A673 (cell line): ENCODE measurements around the gene EYA4. TPM values are rescaled to one million over a fixed set of nuclear protein-coding genes. Genes with fewer than 3 reads are reported as not detected.

Experiments
- BruUV-seq: library from RNA; stranded (reverse); fragments of 400-500 nt; replicated peaks from 2 replicates; lab custom pipeline; 2021; lab: Mats Ljungman, UMichigan
- CTCF ChIA-PET: fragments of 300-600 bp; sonication (Branson Sonifier 250); formaldehyde crosslinking; loops from one replicate; lab custom pipeline; 2022; ENCODE audit warnings: antibody characterized with exemption; lab: Charles Lee
- POLR2A ChIA-PET: fragments of 300-600 bp; sonication (Branson Sonifier 250); formaldehyde crosslinking; loops from one replicate; lab custom pipeline; 2022; ENCODE audit warnings: antibody characterized with exemption; ENCODE audit not compliant: low non-redundant PET; lab: Charles Lee
- DNase-seq: peaks from one replicate; pipeline ENCODE4 v3.0.0-alpha.2; 2015; ENCODE audit warnings: low spot score
- H3K27ac ChIP-seq: fragments of 200-600 bp; sonication (generic); 2 replicates; pipeline ENCODE4 v1.5.1; 2016; ENCODE audit warnings: mixed run types, low read depth, mild to moderate bottlenecking, mixed read lengths, antibody characterized with exemption, low read length; ENCODE audit not compliant: poor library complexity, severe bottlenecking
- H3K27me3 ChIP-seq: fragments of 200-600 bp; sonication (generic); replicated peaks from 2 replicates; pipeline ENCODE4 v1.6.1; 2017; ENCODE audit warnings: mixed run types, low read depth, mild to moderate bottlenecking, mixed read lengths, antibody characterized with exemption, low read length; ENCODE audit not compliant: insufficient read depth, poor library complexity
- H3K36me3 ChIP-seq: fragments of 200-600 bp; sonication (generic); 2 replicates; pipeline ENCODE4 v1.6.1; 2016; ENCODE audit warnings: mixed run types, mild to moderate bottlenecking, mixed read lengths, antibody characterized with exemption, low read length; ENCODE audit not compliant: insufficient read depth, poor library complexity, severe bottlenecking
- H3K4me1 ChIP-seq: fragments of 200-600 bp; sonication (generic); 2 replicates; pipeline ENCODE4 v1.6.1; 2017; ENCODE audit warnings: mixed run types, mild to moderate bottlenecking, mixed read lengths, antibody characterized with exemption, low read length; ENCODE audit not compliant: insufficient read depth, poor library complexity, severe bottlenecking
- H3K4me3 ChIP-seq: fragments of 200-600 bp; sonication (generic); 2 replicates; pipeline ENCODE4 v1.5.1; 2016; ENCODE audit warnings: low read depth, mixed run types, mild to moderate bottlenecking, mixed read lengths, low read length; ENCODE audit not compliant: poor library complexity, severe bottlenecking
- H3K9me3 ChIP-seq: fragments of 200-600 bp; sonication (generic); 2 replicates; pipeline ENCODE4 v1.6.1; 2016; ENCODE audit warnings: mixed run types, low read depth, mild to moderate bottlenecking, mixed read lengths, antibody characterized with exemption, low read length; ENCODE audit not compliant: poor library complexity, severe bottlenecking
- EZH2 ChIP-seq: fragments of 200-600 bp; sonication (generic); IDR thresholded peaks from 2 replicates; pipeline ENCODE4 v1.6.1; 2017; ENCODE audit warnings: borderline replicate concordance, low read depth, mild to moderate bottlenecking, mixed read lengths, antibody characterized with exemption, low read length; ENCODE audit not compliant: poor library complexity, severe bottlenecking
- intact Hi-C: fragments of 100-400 bp; cut with micrococcal nuclease; formaldehyde crosslinking; loops from one replicate; pipeline ENCODE4 v1.10.0; 2022; ENCODE audit not compliant: unreplicated experiment
- total RNA-seq: library from RNA; stranded (reverse); gene quantifications from 2 replicates; pipeline ENCODE4 v1.2.3, GENCODE V29; 2021
- TF ChIP-seq, protein P1 (sequence below): fragments of 300-800, 200-600 bp; sonication (generic); conservative IDR thresholded peaks from 2 replicates; pipeline ENCODE4 v1.5.1; 2017; ENCODE audit warnings: low read depth, mild to moderate bottlenecking, antibody characterized with exemption, low read length, moderate library complexity, mixed read lengths

EYA4 gene
- total RNA-seq, 1 experiment from 2014 or later = 1.3 TPM

DNA sequence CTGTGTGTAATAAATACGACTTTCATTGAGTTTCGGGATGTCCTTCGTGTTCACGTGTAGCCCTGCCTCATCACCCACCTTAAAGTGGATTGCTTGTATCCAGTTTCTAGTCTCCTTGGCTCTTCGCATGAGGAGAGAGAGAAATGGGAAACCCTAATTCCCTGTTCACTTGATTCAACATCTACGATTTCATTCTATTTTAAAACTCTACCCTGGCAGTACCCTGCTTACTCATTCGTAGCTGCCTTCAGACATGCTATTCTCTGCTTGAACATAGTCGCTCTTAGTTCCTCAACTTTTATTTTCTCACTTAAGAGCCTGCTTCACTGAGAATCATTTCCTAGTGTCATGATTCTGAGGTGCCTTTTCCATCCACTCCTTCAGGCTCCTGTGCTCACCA, 163.6 kb downstream of the EYA4 start:
- no TSS peak for BruUV-seq
- Histone ChIP-seq H3K36me3 (no peaks in the 10 kb centered on the region), H3K4me3 (no peak overlapping the region), H3K4me1 (peaks cover 27% of the 10 kb centered on the region), H3K9me3 (no peaks in the 10 kb centered on the region), H3K27ac (no peak overlapping the region), H3K27me3 (no peaks in the 10 kb centered on the region)
- DNase-seq = no peak
- TF ChIP-seq, protein P1, sequence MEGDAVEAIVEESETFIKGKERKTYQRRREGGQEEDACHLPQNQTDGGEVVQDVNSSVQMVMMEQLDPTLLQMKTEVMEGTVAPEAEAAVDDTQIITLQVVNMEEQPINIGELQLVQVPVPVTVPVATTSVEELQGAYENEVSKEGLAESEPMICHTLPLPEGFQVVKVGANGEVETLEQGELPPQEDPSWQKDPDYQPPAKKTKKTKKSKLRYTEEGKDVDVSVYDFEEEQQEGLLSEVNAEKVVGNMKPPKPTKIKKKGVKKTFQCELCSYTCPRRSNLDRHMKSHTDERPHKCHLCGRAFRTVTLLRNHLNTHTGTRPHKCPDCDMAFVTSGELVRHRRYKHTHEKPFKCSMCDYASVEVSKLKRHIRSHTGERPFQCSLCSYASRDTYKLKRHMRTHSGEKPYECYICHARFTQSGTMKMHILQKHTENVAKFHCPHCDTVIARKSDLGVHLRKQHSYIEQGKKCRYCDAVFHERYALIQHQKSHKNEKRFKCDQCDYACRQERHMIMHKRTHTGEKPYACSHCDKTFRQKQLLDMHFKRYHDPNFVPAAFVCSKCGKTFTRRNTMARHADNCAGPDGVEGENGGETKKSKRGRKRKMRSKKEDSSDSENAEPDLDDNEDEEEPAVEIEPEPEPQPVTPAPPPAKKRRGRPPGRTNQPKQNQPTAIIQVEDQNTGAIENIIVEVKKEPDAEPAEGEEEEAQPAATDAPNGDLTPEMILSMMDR = no peak
- no peak for TF ChIP-seq EZH2
- ChIA-PET CTCF (no interaction called here), POLR2A (no interaction called here)
- intact Hi-C loops = no loop called here

DNA sequence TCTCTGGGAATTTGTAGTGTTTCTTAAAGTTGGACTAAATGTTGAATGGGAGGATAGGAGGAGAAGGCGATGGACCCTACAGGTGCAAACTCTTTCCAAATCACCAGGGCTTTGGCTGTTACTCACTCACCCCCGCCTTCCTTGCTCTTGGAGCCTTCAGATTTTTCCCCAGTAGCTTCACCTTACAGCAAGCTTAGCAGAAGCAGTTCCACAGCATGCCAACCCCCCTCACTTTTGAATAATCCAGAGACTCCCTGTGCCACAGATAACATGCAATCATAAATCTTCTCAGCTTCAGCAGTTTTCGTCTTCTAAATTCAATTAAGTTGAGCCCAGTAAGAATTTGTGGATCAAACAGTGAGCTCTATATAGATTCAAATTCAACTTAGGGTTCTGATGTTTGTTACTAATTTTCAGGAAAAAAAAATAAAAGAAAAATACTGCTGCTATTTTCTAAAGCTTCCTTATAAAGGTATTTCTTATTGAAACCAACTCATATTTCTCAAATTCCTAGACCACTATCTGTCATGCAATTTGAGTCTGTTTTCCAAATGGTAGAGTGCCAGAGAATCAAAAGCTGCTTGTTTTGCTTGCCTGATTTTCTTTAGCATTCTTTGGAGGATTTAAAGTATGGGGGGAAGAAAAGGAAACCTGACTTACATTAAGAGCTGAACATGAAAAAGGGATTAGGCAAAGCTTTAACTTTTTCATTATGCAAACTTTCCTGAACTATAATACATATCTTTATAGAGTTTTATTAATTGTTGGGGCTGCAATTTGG, 166.4 kb downstream of the EYA4 start:
- ChIA-PET POLR2A (no interaction called here), CTCF (no interaction called here)
- Histone ChIP-seq H3K4me1 (peaks cover 44% of the 10 kb centered on the region), H3K36me3 (no peaks in the 10 kb centered on the region), H3K4me3 (peak overlapping the region; percentile 12), H3K9me3 (no peaks in the 10 kb centered on the region), H3K27me3 (no peaks in the 10 kb centered on the region), H3K27ac (peak overlapping the region; percentile 64)
- no TSS peak for BruUV-seq
- DNase-seq = peak; percentile 68
- intact Hi-C loops = no loop called here
- TF ChIP-seq, protein P1 = no peak
- TF ChIP-seq EZH2 = no peak

DNA sequence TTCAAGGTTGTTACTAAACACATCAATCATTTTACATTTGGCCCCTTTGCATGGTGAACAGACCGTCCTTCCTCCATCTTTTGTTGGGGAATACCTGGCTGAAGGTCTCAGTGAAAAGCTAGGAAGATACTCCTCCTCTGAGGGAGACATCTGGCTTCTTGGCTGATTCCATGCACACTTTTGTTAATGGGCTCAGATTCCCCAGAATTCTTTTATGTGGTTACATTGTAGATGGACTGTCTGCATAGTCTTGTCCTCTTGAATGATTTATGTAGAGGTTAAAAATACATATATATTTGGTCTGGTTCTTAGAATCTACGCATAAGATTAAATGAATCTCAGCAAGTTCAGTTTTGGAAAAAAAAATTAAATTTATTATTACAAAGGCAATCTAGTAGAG, 167.0 kb downstream of the EYA4 start:
- TF ChIP-seq, protein P1 = no peak
- no peak for TF ChIP-seq EZH2
- DNase-seq = peak; percentile 39
- H3K27ac ChIP-seq = peak overlapping the region; percentile 64
- H3K4me3 ChIP-seq = no peak overlapping the region
- H3K4me1 ChIP-seq = peaks cover 44% of the 10 kb centered on the region
- no peaks in the 10 kb centered on the region for H3K9me3 ChIP-seq
- ChIA-PET POLR2A (no interaction called here), CTCF (no interaction called here)
- BruUV-seq = no TSS peak
- no peaks in the 10 kb centered on the region for H3K36me3 ChIP-seq
- intact Hi-C loops = no loop called here
- no peaks in the 10 kb centered on the region for H3K27me3 ChIP-seq
